ENCODE data around the gene TLR9.

Gene TLR9

DNA sequence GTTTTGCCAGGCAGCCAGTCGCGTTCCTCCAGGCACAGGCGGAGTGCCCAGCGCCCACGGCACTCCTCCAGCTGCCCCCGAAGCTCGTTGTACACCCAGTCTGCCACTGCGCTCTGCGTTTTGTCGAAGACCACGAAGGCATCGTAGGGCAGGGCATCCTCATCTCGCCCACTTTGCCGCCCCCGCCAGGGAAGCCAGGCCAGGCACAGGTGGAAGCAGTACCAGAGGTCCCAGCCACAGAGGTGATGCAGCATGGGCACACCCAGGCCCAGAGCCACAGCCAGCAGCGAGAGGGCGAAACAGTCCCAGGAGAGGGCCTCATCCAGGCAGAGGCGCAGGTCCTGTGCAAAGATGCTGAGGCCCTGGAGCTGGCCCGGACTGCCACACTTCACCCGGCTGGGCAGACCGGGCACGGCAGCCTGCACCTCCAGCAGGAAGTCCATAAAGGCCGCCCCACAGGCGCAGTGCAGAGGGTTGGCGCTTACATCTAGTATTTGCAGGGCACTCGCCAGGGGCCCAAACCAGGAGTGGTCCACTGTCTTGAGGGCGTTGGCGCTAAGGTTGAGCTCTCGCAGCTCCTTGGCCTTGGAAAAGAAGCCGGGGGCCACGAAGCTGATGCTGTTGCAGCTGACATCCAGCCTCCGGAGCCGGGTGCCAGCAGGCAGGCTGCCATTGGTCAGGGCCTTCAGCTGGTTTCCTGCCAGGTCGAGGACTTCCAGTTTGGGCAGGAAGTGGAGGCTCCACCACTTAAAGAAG lies 3.7 kb downstream of the TLR9 start:
- intact Hi-C loops (cut with micrococcal nuclease): no loop called here
- no peak overlapping the region for H3K4me3 Mint-ChIP-seq
- H3K9me3 Mint-ChIP-seq: no peaks in the 10 kb centered on the region
- no peak overlapping the region for H3K27ac Mint-ChIP-seq
- H3K27me3 Mint-ChIP-seq: peaks cover 5% of the 10 kb centered on the region
- peaks cover 31% of the 10 kb centered on the region for H3K36me3 Mint-ChIP-seq (ENCODE audit: low read depth)
- peaks cover 70% of the 10 kb centered on the region for H3K4me1 Mint-ChIP-seq (ENCODE audit: low read depth)

DNA sequence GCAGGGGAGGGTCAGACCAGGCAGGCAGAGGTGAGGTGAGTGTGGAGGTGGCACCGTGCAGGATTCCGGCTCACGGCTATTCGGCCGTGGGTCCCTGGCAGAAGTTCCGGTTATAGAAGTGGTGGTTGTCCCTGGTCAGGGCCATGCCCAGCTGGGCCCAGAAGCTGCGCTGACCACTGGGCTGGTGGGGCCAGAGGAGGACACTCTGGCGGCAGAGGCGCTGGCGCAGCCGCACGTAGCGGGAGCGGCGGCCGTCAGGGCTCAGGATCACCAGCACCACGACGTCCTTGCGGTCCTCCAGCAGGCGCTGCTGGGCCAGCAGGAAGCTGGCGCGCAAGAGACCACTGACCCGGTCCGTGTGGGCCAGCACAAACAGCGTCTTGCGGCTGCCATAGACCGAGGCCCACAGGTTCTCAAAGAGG lies 4.3 kb downstream of the TLR9 start:
- Mint-ChIP-seq H3K27ac (no peak overlapping the region), H3K9me3 (no peaks in the 10 kb centered on the region), H3K4me1 (ENCODE audit: low read depth) (peaks cover 68% of the 10 kb centered on the region), H3K4me3 (no peak overlapping the region), H3K36me3 (ENCODE audit: low read depth) (peaks cover 37% of the 10 kb centered on the region), H3K27me3 (peaks cover 5% of the 10 kb centered on the region)
- intact Hi-C loops (cut with micrococcal nuclease): no loop called here

DNA sequence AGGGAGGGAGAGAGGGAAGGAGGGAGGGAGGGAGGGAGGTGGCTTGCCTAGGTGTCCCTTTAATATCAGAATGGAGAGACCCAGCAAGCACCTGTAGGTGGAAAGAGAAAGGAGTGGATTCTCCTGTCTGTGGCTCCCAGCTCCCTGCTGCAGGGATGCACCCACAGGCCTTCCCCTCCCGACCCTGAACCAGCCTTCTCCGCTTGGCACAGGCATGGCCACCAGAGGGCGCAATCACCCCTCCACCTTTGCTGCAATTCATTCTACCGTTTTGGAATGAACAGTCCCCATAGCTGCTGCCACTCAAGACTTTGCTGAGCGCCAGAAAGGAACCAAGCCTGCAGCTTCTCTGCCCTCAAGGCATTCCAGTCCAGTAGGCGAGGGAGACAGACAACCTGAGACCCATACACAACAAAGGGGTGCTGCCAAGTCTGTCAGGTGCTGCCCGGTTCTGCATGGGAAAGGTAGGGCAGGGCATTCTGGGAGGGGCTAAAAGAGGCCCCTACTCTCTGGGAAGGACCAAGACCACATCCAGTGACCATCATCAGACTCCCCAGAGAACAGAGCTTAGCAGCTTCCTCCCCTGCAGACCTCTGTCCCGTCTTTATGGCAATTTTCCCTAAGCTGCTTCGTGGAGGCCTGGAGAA lies 4.9 kb downstream of the TLR9 start:
- Mint-ChIP-seq H3K9me3 (no peaks in the 10 kb centered on the region), H3K4me1 (ENCODE audit: low read depth) (peaks cover 62% of the 10 kb centered on the region), H3K36me3 (ENCODE audit: low read depth) (peaks cover 44% of the 10 kb centered on the region), H3K27ac (no peak overlapping the region), H3K27me3 (peaks cover 5% of the 10 kb centered on the region), H3K4me3 (no peak overlapping the region)
- intact Hi-C loops (cut with micrococcal nuclease): no loop called here

DNA sequence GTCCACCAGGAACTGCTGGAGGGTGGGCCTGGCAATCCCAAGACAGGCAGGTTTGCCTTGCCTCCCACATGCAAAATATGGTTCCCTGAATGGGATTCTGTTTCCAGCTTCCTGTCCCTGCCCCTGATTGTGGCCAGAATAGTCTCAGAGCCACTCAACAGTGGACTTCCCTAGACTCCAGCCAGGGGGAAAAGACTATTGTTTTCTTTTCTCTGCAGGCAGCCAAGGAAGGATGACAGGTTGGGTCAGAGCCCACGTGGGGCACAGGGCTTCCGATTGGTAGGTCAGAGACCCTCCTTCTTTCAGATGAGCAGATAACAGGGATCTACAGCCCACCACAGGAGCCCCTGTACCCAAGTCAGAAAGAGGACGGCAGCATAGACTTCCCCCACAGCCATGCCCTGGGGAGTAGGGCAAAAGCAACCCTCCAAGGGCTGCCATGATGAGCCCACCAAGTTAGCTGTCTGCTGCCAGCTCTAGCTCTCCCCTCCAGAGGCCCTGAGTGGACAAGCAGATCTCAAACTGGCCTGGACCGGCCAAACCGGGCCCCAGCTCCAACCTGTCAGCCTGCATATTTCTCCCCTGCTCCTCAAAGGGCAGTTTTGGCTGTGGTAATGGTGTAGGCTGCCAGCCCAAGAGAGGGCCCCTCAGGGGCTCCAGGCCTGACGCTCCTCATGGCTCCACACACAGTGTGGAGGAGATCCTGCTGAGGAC lies 6.4 kb downstream of the TLR9 start:
- H3K4me3 Mint-ChIP-seq: no peak overlapping the region
- peaks cover 48% of the 10 kb centered on the region for H3K4me1 Mint-ChIP-seq (ENCODE audit: low read depth)
- H3K27ac Mint-ChIP-seq: no peak overlapping the region
- H3K27me3 Mint-ChIP-seq: peaks cover 5% of the 10 kb centered on the region
- H3K36me3 Mint-ChIP-seq (ENCODE audit: low read depth): peaks cover 58% of the 10 kb centered on the region
- no peaks in the 10 kb centered on the region for H3K9me3 Mint-ChIP-seq
- intact Hi-C loops (cut with micrococcal nuclease): no loop called here

DNA sequence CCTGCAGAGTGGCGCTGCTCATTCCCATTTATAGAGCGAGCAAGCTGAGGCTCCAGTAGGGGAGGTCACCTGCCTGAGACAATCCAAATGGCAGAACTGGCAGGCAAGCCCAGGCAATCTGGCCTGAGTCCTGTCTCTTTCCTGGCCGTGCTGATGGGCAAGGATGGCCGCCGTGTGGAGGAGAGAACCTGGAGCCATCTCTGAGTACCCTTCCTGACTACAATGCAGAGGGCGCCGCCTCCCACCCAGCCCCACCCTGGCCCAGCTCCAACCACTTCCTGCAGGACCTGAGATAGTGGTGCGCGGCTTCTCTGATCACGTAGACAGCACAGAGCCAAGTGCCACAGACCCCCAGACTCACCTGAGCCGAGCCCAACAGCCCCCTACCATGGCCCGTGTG lies 7.0 kb downstream of the TLR9 start:
- Mint-ChIP-seq H3K36me3 (ENCODE audit: low read depth) (peaks cover 58% of the 10 kb centered on the region), H3K27ac (no peak overlapping the region), H3K4me1 (ENCODE audit: low read depth) (peaks cover 42% of the 10 kb centered on the region)

DNA sequence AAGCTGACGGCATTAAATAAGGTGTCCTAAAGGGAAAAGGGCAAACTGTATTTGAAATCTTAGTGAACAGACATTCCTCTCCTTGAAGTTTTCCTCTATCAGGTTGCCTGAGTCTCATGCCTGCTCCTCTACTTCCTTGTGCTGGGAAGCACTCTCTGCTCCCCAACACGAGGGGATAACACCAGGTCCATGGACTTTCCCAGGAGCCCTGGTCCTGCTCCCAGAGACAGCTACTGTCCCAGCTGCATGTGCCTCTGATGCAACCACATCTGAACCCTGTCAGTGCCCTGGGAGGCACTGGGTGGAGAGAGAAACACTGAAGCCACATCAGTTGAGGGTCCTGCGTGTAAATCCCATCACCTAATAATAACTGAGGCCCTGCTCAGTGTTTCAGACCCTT lies 7.4 kb downstream of the TLR9 start:
- Mint-ChIP-seq H3K4me3 (no peak overlapping the region), H3K27me3 (no peaks in the 10 kb centered on the region), H3K4me1 (ENCODE audit: low read depth) (peaks cover 38% of the 10 kb centered on the region), H3K27ac (no peak overlapping the region), H3K9me3 (no peaks in the 10 kb centered on the region), H3K36me3 (ENCODE audit: low read depth) (peaks cover 58% of the 10 kb centered on the region)
- intact Hi-C loops (cut with micrococcal nuclease): no loop called here

More for the DNA sequence above, 7.0 kb downstream of the TLR9 start:
- intact Hi-C loops (cut with micrococcal nuclease): no loop called here
- Mint-ChIP-seq H3K4me3 (no peak overlapping the region), H3K27me3 (peaks cover 1% of the 10 kb centered on the region), H3K9me3 (no peaks in the 10 kb centered on the region)

DNA sequence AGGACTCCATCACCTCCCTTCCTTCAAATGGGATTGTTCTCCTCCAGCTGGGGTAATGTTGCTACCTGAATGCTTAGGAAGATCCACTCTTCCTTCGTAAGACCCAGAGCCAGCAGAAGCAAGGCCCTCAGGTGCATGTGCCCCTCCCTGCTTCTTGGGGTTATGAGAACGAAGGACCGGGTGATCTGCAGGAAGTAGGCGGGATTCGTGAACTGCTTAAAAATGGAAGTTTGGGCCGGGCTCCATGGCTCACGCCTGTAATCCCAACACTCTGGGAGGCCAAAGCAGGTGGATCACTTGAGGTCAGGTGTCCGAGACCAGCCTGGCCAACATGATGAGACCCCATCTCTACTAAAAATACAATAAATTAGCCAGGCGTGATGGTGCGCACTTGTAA lies 8.0 kb downstream of the TLR9 start:
- peaks cover 35% of the 10 kb centered on the region for H3K4me1 Mint-ChIP-seq (ENCODE audit: low read depth)
- intact Hi-C loops (cut with micrococcal nuclease): no loop called here
- no peak overlapping the region for H3K4me3 Mint-ChIP-seq

DNA sequence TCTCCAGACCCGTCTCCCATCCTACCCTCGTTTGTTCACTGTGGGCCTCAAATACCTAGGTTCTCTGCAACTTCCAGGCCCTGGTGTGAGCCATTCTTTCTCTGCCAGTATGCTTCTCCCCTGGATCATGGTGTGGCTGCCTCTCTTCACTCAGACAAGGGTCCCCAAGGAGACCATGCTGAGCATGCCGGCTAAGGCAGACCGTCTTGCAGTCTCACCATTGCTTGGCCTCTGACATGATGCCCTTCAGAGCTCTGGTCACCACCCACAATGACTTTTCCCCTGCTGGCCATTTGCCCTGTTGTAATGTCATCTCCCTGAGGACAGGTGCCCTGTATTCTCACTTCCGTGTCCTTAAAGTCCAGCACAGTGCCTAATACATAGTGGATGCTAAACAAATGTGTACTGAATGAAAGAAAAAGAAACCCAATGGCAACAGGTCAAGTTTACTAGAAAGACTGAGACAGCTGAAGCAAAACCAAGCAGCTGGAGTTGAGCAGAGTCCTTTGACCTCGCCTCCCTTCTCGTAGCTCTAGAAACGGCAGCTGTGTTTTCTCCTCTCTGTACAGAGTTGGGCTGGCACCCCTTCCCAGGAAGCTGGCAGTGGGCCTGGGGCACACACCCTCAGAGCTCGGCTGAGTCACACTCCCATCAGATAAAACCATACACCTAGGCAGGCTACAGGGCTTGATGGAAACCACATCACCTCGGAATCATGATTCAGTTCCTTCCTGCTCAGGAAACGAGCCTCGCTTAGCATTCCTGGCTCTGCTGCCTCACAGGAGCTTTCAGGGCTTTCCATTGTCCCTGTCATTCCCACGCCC lies 8.6 kb downstream of the TLR9 start:
- Mint-ChIP-seq H3K36me3 (ENCODE audit: low read depth) (peaks cover 58% of the 10 kb centered on the region), H3K27me3 (no peaks in the 10 kb centered on the region), H3K9me3 (no peaks in the 10 kb centered on the region), H3K4me1 (ENCODE audit: low read depth) (peaks cover 35% of the 10 kb centered on the region), H3K27ac (no peak overlapping the region), H3K4me3 (no peak overlapping the region)
- intact Hi-C loops (cut with micrococcal nuclease): no loop called here

More for the DNA sequence above, 8.0 kb downstream of the TLR9 start:
- H3K9me3 Mint-ChIP-seq: no peaks in the 10 kb centered on the region
- H3K27ac Mint-ChIP-seq: no peak overlapping the region
- H3K36me3 Mint-ChIP-seq (ENCODE audit: low read depth): peaks cover 58% of the 10 kb centered on the region
- no peaks in the 10 kb centered on the region for H3K27me3 Mint-ChIP-seq

DNA sequence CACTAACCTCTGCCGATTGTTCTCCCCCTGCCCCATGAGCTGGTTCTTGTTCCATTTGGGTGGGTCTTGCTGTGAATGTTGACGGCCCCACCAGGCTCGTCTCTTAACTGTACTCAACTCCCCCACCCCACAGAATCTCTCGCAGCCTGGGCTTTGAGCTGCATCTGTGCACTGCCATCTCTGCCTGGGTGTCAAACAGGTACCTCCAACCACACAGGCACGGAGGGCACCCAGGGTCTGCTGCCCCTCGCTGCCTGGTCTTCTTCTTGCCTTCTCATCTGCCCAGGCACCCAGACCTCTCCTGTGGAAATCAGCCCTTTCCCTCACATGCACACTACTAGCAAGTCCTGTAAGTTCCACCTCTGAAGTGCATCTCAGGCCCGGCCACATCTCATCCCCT lies 10.1 kb downstream of the TLR9 start:
- intact Hi-C loops (cut with micrococcal nuclease): no loop called here
- no peak overlapping the region for H3K4me3 Mint-ChIP-seq
- no peak overlapping the region for H3K27ac Mint-ChIP-seq
- no peaks in the 10 kb centered on the region for H3K27me3 Mint-ChIP-seq
- peaks cover 37% of the 10 kb centered on the region for H3K4me1 Mint-ChIP-seq (ENCODE audit: low read depth)
- H3K36me3 Mint-ChIP-seq (ENCODE audit: low read depth): peaks cover 64% of the 10 kb centered on the region
- no peaks in the 10 kb centered on the region for H3K9me3 Mint-ChIP-seq

DNA sequence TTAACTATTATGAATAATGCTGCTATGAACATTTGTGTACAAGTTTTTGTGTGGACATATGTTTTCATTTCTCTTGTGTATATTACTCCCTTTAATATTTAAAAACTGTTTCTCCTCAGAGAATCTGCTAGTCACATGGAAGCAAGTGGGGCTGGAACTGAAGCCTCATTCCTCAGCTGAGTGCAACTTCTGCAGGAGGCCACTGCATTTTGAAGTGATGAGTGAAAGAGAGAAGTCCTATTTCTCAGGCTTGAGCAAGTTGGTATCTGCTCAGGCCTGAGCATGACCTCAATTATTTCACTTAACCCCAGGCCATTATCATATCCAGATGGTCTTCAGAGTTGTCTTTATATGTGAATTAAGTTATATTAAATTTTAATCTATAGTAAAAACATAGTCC lies 11.5 kb downstream of the TLR9 start:
- no peak overlapping the region for H3K4me3 Mint-ChIP-seq
- intact Hi-C loops (cut with micrococcal nuclease): no loop called here
- peaks cover 79% of the 10 kb centered on the region for H3K36me3 Mint-ChIP-seq (ENCODE audit: low read depth)
- no peaks in the 10 kb centered on the region for H3K27me3 Mint-ChIP-seq
- peaks cover 39% of the 10 kb centered on the region for H3K4me1 Mint-ChIP-seq (ENCODE audit: low read depth)
- H3K27ac Mint-ChIP-seq: no peak overlapping the region
- H3K9me3 Mint-ChIP-seq: no peaks in the 10 kb centered on the region

DNA sequence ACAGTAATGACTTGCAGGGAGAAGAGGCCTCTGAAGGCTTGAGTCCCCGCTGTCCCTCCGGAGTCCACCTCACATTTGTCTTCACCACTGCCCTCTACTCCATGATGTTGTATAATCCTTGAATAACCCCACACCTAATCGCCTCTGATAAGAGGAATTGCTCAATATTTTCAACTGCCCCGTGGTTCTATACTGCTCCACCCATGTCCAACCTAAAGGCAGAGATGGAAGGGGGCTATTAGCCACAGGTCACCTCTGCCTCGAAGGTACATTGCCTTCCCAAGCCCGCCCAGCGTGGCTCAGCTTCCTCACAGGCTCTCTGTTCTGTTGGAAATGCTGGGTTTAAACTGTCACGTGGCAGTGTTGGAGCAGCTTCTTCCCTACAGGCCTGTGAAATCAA lies 12.4 kb downstream of the TLR9 start:
- H3K36me3 Mint-ChIP-seq (ENCODE audit: low read depth): peaks cover 88% of the 10 kb centered on the region
- intact Hi-C loops (cut with micrococcal nuclease): no loop called here

DNA sequence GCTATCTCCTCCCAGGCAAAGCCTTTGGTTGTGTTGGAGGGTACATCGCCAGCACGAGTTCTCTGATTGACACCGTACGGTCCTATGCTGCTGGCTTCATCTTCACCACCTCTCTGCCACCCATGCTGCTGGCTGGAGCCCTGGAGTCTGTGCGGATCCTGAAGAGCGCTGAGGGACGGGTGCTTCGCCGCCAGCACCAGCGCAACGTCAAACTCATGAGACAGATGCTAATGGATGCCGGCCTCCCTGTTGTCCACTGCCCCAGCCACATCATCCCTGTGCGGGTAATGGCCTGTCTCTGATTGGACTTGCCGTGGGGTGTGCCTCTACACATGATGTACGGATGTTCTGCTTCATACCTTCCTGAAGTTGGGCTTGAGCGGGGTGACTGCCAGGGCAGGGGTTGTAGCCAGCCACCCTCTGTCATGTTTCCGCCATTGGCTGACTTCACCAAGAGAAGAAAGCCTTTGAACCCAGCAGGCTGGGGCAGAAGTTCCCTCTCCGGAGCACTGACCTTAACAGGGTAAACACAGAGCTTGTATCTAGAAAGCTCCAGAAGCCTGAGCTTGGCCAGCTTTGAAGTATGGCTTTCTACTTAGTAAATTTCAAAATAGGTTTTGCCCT lies 14.1 kb downstream of the TLR9 start:
- H3K27ac Mint-ChIP-seq: no peak overlapping the region
- intact Hi-C loops (cut with micrococcal nuclease): no loop called here
- H3K4me3 Mint-ChIP-seq: no peak overlapping the region
- no peaks in the 10 kb centered on the region for H3K9me3 Mint-ChIP-seq
- peaks cover 100% of the 10 kb centered on the region for H3K36me3 Mint-ChIP-seq (ENCODE audit: low read depth)
- no peaks in the 10 kb centered on the region for H3K27me3 Mint-ChIP-seq
- peaks cover 14% of the 10 kb centered on the region for H3K4me1 Mint-ChIP-seq (ENCODE audit: low read depth)

More for the DNA sequence above, 12.4 kb downstream of the TLR9 start:
- Mint-ChIP-seq H3K4me3 (no peak overlapping the region), H3K27ac (no peak overlapping the region), H3K4me1 (ENCODE audit: low read depth) (peaks cover 30% of the 10 kb centered on the region), H3K9me3 (no peaks in the 10 kb centered on the region), H3K27me3 (no peaks in the 10 kb centered on the region)

DNA sequence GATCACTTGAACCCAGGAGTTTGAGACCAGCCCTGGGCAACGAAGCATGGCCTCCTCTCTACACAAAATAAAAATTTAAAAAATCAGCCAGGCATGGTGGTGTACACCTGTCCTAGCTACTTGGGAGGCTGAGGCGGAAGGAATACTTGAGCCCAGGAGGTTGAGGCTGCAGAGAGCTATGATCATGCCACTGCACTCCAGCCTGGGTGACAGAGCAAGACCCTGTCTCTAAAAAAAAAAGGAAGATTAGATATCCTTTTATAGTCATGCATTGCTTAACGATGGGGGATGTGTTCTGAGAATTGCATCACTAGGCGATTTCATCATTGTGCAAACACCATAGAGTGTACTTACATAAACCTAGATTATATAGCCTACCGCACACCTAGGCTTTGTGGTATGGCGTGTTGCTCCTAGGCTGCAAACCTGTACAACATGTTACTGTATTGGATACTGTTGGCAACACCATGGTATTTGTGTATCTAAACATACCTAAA lies 14.8 kb downstream of the TLR9 start:
- peaks cover 100% of the 10 kb centered on the region for H3K36me3 Mint-ChIP-seq (ENCODE audit: low read depth)
- H3K27me3 Mint-ChIP-seq: no peaks in the 10 kb centered on the region
- H3K4me1 Mint-ChIP-seq (ENCODE audit: low read depth): peaks cover 13% of the 10 kb centered on the region
- no peaks in the 10 kb centered on the region for H3K9me3 Mint-ChIP-seq
- H3K27ac Mint-ChIP-seq: no peak overlapping the region
- intact Hi-C loops (cut with micrococcal nuclease): no loop called here
- H3K4me3 Mint-ChIP-seq: no peak overlapping the region

Data from dendritic cell treated with granulocyte-macrophage colony-stimulating factor and Interleukin-4, amounts not matched to agents 40 ng/mL and 50 ng/mL, for 4 days (primary cell).